HepG2 (cell line): ENCODE data around the gene SSC4D.

Experiments
- DPF2 ChIP-seq: sonication (generic); formaldehyde crosslinking; IDR thresholded peaks from 2 replicates; pipeline ENCODE4 v1.4.0; 2020; ENCODE audit warnings: mild to moderate bottlenecking, low read depth, missing genetic modification reagents, borderline replicate concordance
- FOXP1 ChIP-seq, 2 experiments: fragments of 450-650 bp in 1 of 2; IDR thresholded peaks; 2 replicates each; pipeline ENCODE4 v1.6.1; 2017 to 2018; ENCODE audit warnings: antibody characterized with exemption in 1 of 2
- MTF1 ChIP-seq: sonication (generic); formaldehyde crosslinking; IDR thresholded peaks from 2 replicates; pipeline ENCODE4 v1.5.0; 2020; ENCODE audit warnings: missing genetic modification reagents
- MXI1 ChIP-seq: IDR thresholded peaks from 3 replicates; pipeline ENCODE4 v1.6.1; 2012; ENCODE audit warnings: low read depth, low read length, inconsistent platforms, borderline replicate concordance
- MYC ChIP-seq: sonication (generic); formaldehyde crosslinking; IDR thresholded peaks from 2 replicates; pipeline ENCODE4 v1.9.0; 2021; ENCODE audit warnings: missing genetic modification reagents, borderline replicate concordance
- TF ChIP-seq, protein P1 (sequence below): sonication (generic); formaldehyde crosslinking; IDR thresholded peaks from 2 replicates; pipeline ENCODE4 v1.5.0; 2020; ENCODE audit warnings: mild to moderate bottlenecking, missing genetic modification reagents, moderate library complexity
- TF ChIP-seq, protein P2 (sequence below): sonication (generic); formaldehyde crosslinking; IDR thresholded peaks from 2 replicates; pipeline ENCODE4 v1.4.0; 2020; ENCODE audit warnings: missing genetic modification reagents
- TF ChIP-seq, protein P3 (sequence below): sonication (generic); formaldehyde crosslinking; IDR thresholded peaks from 2 replicates; pipeline ENCODE4 v1.4.0; 2020; ENCODE audit warnings: missing genetic modification reagents

DNA sequence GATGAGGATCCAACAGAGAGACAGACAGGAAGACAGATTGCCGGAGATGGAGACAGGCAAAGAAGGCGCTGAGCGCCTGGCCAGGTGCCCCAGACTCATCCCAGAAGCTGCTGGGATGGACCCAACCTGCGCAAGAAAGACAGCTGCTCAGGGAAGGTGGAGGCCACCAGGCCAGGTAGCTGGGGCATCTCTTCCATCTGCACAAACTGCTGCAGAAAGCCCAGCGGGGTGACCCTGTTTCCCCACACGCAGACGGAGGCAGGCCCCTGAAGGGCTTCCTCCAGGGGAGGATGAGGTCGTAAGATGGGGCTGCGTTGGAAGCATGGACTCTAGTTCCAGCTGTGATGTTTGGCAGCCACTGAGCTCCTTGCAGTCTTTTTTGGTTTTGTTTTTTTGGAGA is 34.2 kb downstream of the SSC4D start:
- TF ChIP-seq, protein P1, sequence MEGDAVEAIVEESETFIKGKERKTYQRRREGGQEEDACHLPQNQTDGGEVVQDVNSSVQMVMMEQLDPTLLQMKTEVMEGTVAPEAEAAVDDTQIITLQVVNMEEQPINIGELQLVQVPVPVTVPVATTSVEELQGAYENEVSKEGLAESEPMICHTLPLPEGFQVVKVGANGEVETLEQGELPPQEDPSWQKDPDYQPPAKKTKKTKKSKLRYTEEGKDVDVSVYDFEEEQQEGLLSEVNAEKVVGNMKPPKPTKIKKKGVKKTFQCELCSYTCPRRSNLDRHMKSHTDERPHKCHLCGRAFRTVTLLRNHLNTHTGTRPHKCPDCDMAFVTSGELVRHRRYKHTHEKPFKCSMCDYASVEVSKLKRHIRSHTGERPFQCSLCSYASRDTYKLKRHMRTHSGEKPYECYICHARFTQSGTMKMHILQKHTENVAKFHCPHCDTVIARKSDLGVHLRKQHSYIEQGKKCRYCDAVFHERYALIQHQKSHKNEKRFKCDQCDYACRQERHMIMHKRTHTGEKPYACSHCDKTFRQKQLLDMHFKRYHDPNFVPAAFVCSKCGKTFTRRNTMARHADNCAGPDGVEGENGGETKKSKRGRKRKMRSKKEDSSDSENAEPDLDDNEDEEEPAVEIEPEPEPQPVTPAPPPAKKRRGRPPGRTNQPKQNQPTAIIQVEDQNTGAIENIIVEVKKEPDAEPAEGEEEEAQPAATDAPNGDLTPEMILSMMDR (CRISPR knock-in tag), result no peak
- TF ChIP-seq MYC, result no peak
- TF ChIP-seq, protein P2, sequence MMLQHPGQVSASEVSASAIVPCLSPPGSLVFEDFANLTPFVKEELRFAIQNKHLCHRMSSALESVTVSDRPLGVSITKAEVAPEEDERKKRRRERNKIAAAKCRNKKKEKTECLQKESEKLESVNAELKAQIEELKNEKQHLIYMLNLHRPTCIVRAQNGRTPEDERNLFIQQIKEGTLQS, result no peak
- TF ChIP-seq, protein P3, sequence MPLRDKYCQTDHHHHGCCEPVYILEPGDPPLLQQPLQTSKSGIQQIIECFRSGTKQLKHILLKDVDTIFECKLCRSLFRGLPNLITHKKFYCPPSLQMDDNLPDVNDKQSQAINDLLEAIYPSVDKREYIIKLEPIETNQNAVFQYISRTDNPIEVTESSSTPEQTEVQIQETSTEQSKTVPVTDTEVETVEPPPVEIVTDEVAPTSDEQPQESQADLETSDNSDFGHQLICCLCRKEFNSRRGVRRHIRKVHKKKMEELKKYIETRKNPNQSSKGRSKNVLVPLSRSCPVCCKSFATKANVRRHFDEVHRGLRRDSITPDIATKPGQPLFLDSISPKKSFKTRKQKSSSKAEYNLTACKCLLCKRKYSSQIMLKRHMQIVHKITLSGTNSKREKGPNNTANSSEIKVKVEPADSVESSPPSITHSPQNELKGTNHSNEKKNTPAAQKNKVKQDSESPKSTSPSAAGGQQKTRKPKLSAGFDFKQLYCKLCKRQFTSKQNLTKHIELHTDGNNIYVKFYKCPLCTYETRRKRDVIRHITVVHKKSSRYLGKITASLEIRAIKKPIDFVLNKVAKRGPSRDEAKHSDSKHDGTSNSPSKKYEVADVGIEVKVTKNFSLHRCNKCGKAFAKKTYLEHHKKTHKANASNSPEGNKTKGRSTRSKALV (CRISPR knock-in tag), result no peak
- TF ChIP-seq FOXP1 (IDR thresholded peaks at IDR 0.05), result no peak
- TF ChIP-seq FOXP1 (CRISPR knock-in tag; IDR thresholded peaks at IDR 0.05), result no peak
- TF ChIP-seq MXI1, result no peak
- TF ChIP-seq DPF2 (CRISPR knock-in tag), result no peak
- TF ChIP-seq MTF1 (CRISPR knock-in tag), result no peak
